Naive B cell (primary cell): ENCODE results near the gene RBM41. TPM values are rescaled to one million over a fixed set of nuclear protein-coding genes. Genes with fewer than 3 reads are reported as not detected.
"Not testable (repeated sequence)": the region's sequence is repeated elsewhere in the genome, so short reads cannot be mapped to it uniquely, and the experiment has no call there.

Source experiments
- ATAC-seq, 2 donors: fragments of 150-1000 bp; cut with Tn5 transposase; 2 replicates each; pipeline ENCODE4 v1.10.0; 2021; ENCODE audit warnings: low read depth in 2 of 2, mild to moderate bottlenecking in 2 of 2, moderate library complexity in 2 of 2
- DNase-seq: peaks from one replicate; pipeline ENCODE4 v3.0.0; 2022
- H3K27ac Mint-ChIP-seq, 6 donors: one replicate each; pipeline ENCODE4 v1.8.0; 2020 to 2022; ENCODE audit warnings: mild to moderate bottlenecking in 6 of 6, mixed read lengths in 6 of 6, moderate library complexity in 5 of 6, inconsistent platforms in 2 of 6
- H3K27me3 Mint-ChIP-seq, 3 donors: one replicate each; pipeline ENCODE4 v1.8.0; 2021 to 2022; ENCODE audit warnings: mixed read lengths in 3 of 3, mild to moderate bottlenecking in 1 of 3
- H3K36me3 Mint-ChIP-seq, 2 donors: one replicate each; pipeline ENCODE4 v1.8.0; 2020 to 2022; ENCODE audit warnings: mixed read lengths in 2 of 2, inconsistent platforms in 1 of 2, mild to moderate bottlenecking in 1 of 2
- H3K4me1 Mint-ChIP-seq, 3 donors: one replicate each; pipeline ENCODE4 v1.8.0; 2020 to 2022; ENCODE audit warnings: mixed read lengths in 3 of 3, inconsistent platforms in 1 of 3, mild to moderate bottlenecking in 1 of 3, moderate library complexity in 1 of 3
- H3K4me3 Mint-ChIP-seq, 8 donors: one replicate each; pipeline ENCODE4 v1.8.0; 2020 to 2022; ENCODE audit warnings: mild to moderate bottlenecking in 8 of 8, mixed read lengths in 8 of 8, moderate library complexity in 8 of 8, inconsistent platforms in 2 of 8
- H3K9me3 Mint-ChIP-seq, 7 donors: one replicate each; pipeline ENCODE4 v1.8.0; 2020 to 2022; ENCODE audit warnings: mixed read lengths in 7 of 7, mild to moderate bottlenecking in 5 of 7, inconsistent platforms in 2 of 7, moderate library complexity in 1 of 7
- polyA plus RNA-seq, 6 donors: library from polyadenylated mRNA; unstranded; fragments of 300-500 nt; fragmentation: Illumina TruSeq; gene quantifications; one replicate each; pipeline ENCODE4 v1.2.3, GENCODE V29; 2021; ENCODE audit warnings: low read depth in 6 of 6

Gene RBM41
- polyA plus RNA-seq, 6 donors from 2014 or later: 11.7 to 27.2 (median 13.2) TPM

- no peak for DNase-seq
- Mint-ChIP-seq H3K27me3 (no peaks in the 10 kb centered on the region), H3K4me1 (peaks cover 6 to 31% (median 19%) of the 10 kb centered on the region in 3 donors), H3K27ac (peak overlapping the region in 3 of 6 donors; percentile 18 to 89 (median 22)), H3K36me3 (peaks cover 0 to 18% of the 10 kb centered on the region in 2 donors), H3K4me3 (peak overlapping the region; percentile 95 to 99 (median 98)), H3K9me3 (peaks cover 0 to 3% (median 0%) of the 10 kb centered on the region in 7 donors)
- no peak for ATAC-seq
Measured at GRCh38 chrX:107117993-107118321, 665 bp downstream of the RBM41 start.

- ATAC-seq (no peak), DNase-seq (no peak)
- no peak overlapping the region for H3K4me3 Mint-ChIP-seq
- H3K4me1 Mint-ChIP-seq: peaks cover 0 to 20% (median 8%) of the 10 kb centered on the region in 3 donors
- H3K27me3 Mint-ChIP-seq: no peaks in the 10 kb centered on the region
- peaks cover 0 to 2% (median 0%) of the 10 kb centered on the region in 7 donors for H3K9me3 Mint-ChIP-seq
- H3K36me3 Mint-ChIP-seq: peaks cover 6 to 16% of the 10 kb centered on the region in 2 donors
- peak overlapping the region in 2 of 6 donors; percentile 19 to 33 for H3K27ac Mint-ChIP-seq
Measured at GRCh38 chrX:107107459-107107858, 11.2 kb downstream of the RBM41 start.

GRCh38 chrX:107102980-107103379 lies 15.6 kb downstream of the RBM41 start:
- H3K36me3 Mint-ChIP-seq: peaks cover 0 to 18% of the 10 kb centered on the region in 2 donors
- H3K9me3 Mint-ChIP-seq: peaks cover 0 to 2% (median 0%) of the 10 kb centered on the region in 7 donors
- H3K4me3 Mint-ChIP-seq: no peak overlapping the region
- DNase-seq: no peak
- no peak for ATAC-seq
- H3K27ac Mint-ChIP-seq: no peak overlapping the region
- H3K27me3 Mint-ChIP-seq: no peaks in the 10 kb centered on the region
- peaks cover 0 to 11% (median 8%) of the 10 kb centered on the region in 3 donors for H3K4me1 Mint-ChIP-seq

- peaks cover 0 to 6% (median 0%) of the 10 kb centered on the region in 3 donors for H3K4me1 Mint-ChIP-seq
- H3K27me3 Mint-ChIP-seq: no peaks in the 10 kb centered on the region
- H3K27ac Mint-ChIP-seq: no peak overlapping the region
- H3K9me3 Mint-ChIP-seq: peaks cover 6 to 36% (median 27%) of the 10 kb centered on the region in 7 donors
- no peak overlapping the region for H3K4me3 Mint-ChIP-seq
- H3K36me3 Mint-ChIP-seq: peaks cover 6 to 8% of the 10 kb centered on the region in 2 donors
- ATAC-seq (no peak), DNase-seq (no peak)
Measured at GRCh38 chrX:107076158-107076557, 42.5 kb downstream of the RBM41 start.

- H3K4me1 Mint-ChIP-seq: not testable (repeated sequence)
Measured at GRCh38 chrX:107057731-107058130, 60.9 kb downstream of the RBM41 start.

GRCh38 chrX:107054978-107055377 lies 63.6 kb downstream of the RBM41 start:
- DNase-seq: no peak
- no peak for ATAC-seq
- Mint-ChIP-seq H3K9me3 (peaks cover 0 to 12% (median 7%) of the 10 kb centered on the region in 7 donors), H3K27ac (no peak overlapping the region), H3K27me3 (peaks cover 0 to 2% (median 0%) of the 10 kb centered on the region in 3 donors), H3K4me1 (peaks cover 0 to 2% (median 0%) of the 10 kb centered on the region in 3 donors), H3K4me3 (no peak overlapping the region), H3K36me3 (no peaks in the 10 kb centered on the region)

More at GRCh38 chrX:107057731-107058130, 60.9 kb downstream of the RBM41 start:
- ATAC-seq, H3K36me3 Mint-ChIP-seq, DNase-seq, H3K27ac Mint-ChIP-seq, H3K27me3 Mint-ChIP-seq, H3K4me3 Mint-ChIP-seq: not testable (repeated sequence)
- peaks cover 0 to 12% (median 6%) of the 10 kb centered on the region in 7 donors for H3K9me3 Mint-ChIP-seq

GRCh38 chrX:107050195-107050709 lies 68.4 kb downstream of the RBM41 start:
- Mint-ChIP-seq H3K9me3 (peaks cover 0 to 17% (median 4%) of the 10 kb centered on the region in 7 donors), H3K27ac (no peak overlapping the region), H3K36me3 (no peaks in the 10 kb centered on the region), H3K27me3 (peaks cover 0 to 20% (median 6%) of the 10 kb centered on the region in 3 donors), H3K4me1 (peaks cover 0 to 2% (median 0%) of the 10 kb centered on the region in 3 donors), H3K4me3 (no peak overlapping the region)
- ATAC-seq (no peak), DNase-seq (no peak)

- Mint-ChIP-seq H3K36me3 (no peaks in the 10 kb centered on the region), H3K4me1 (peaks cover 0 to 2% (median 0%) of the 10 kb centered on the region in 3 donors), H3K27me3 (peaks cover 0 to 20% (median 6%) of the 10 kb centered on the region in 3 donors), H3K27ac (no peak overlapping the region), H3K4me3 (no peak overlapping the region), H3K9me3 (peaks cover 0 to 10% (median 0%) of the 10 kb centered on the region in 7 donors)
- no peak for DNase-seq
- ATAC-seq: no peak
Measured at GRCh38 chrX:107047622-107048021, 71.0 kb downstream of the RBM41 start.

GRCh38 chrX:107029752-107030151 lies 88.9 kb downstream of the RBM41 start:
- H3K27ac Mint-ChIP-seq: no peak overlapping the region
- no peaks in the 10 kb centered on the region for H3K4me1 Mint-ChIP-seq
- peaks cover 0 to 33% (median 7%) of the 10 kb centered on the region in 3 donors for H3K27me3 Mint-ChIP-seq
- no peaks in the 10 kb centered on the region for H3K36me3 Mint-ChIP-seq
- DNase-seq (no peak), ATAC-seq (no peak)
- H3K4me3 Mint-ChIP-seq: no peak overlapping the region
- peaks cover 0 to 3% (median 1%) of the 10 kb centered on the region in 7 donors for H3K9me3 Mint-ChIP-seq

GRCh38 chrX:107025545-107025944 lies 93.1 kb downstream of the RBM41 start:
- Mint-ChIP-seq H3K27me3 (peaks cover 0 to 18% (median 0%) of the 10 kb centered on the region in 3 donors), H3K4me3 (no peak overlapping the region), H3K36me3 (no peaks in the 10 kb centered on the region), H3K27ac (no peak overlapping the region), H3K9me3 (no peaks in the 10 kb centered on the region), H3K4me1 (no peaks in the 10 kb centered on the region)
- ATAC-seq (no peak), DNase-seq (no peak)

GRCh38 chrX:107014936-107015335 lies 103.7 kb downstream of the RBM41 start:
- no peak for ATAC-seq
- DNase-seq: no peak
- Mint-ChIP-seq H3K4me3 (no peak overlapping the region), H3K9me3 (no peaks in the 10 kb centered on the region), H3K27me3 (no peaks in the 10 kb centered on the region), H3K36me3 (no peaks in the 10 kb centered on the region), H3K27ac (no peak overlapping the region), H3K4me1 (no peaks in the 10 kb centered on the region)

Other genes starting within 250 kb of the RBM41 start
- not detected for gene RIPPLY1, start 215.5 kb downstream of the RBM41 start, polyA plus RNA-seq
- gene CLDN2, start 198.4 kb downstream of the RBM41 start, polyA plus RNA-seq: not detected
- 1 to 10 TPM in 5 of 6 donors, under 1 TPM in 1; 0.14 to 4.3 (median 3.5) TPM for gene MORC4, start 118.6 kb downstream of the RBM41 start, polyA plus RNA-seq
- gene NUP62CL, start 87.6 kb upstream of the RBM41 start, polyA plus RNA-seq: 1 to 10 TPM in 4 of 6 donors, under 1 TPM in 1, not detected in 1; 0.86 to 4.5 (median 1.8) TPM
- gene DNAAF6, start 87.8 kb upstream of the RBM41 start, polyA plus RNA-seq: not detected